ENCODE data around the gene LSM3. TPM values are rescaled to one million over a fixed set of nuclear protein-coding genes. Genes with fewer than 3 reads are reported as not detected.
"Not testable (repeated sequence)": the region's sequence is repeated elsewhere in the genome, so short reads cannot be mapped to it uniquely, and the experiment has no call there.

LSM3 gene
- total and polyA plus RNA-seq, 2 of the 4 experiments (the other 2 are of a cell fraction), result 3.4 to 11.5 TPM

DNA sequence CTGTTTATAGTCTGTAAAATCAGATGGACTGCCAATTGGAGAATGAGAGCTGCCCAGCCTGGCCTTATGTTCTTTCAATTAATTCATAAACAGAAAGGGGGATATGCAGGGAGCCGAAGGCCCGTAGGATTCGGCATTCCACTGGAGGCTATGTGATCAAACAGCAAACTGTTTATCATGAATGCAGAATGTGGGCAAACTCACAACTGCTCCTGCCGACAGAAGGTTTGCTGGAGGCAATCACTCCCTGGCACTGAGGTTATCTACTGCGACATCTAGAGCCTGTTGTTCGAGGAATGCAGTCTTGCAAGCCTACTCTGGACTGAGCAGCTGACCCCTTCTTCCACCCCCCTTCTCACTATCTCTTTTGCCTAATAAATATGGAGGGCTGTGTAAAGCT, 51.1 kb downstream of the LSM3 start:
- peak overlapping the region; percentile 39; the same call in 1 of the 2 replicates for H2AK5ac ChIP-seq (ENCODE audit: low read depth, low read length)
- in situ Hi-C loops (cut with MboI; ENCODE audit: low sequenced_read_pairs); H4K8ac ChIP-seq (ENCODE audit: low read depth in 2 of 2, low read length in 2 of 2); intact Hi-C loops (cut with micrococcal nuclease); H3K23ac ChIP-seq (ENCODE audit: low read depth, low read length); H3K36me3 ChIP-seq (ENCODE audit: control insufficient read depth, insufficient read depth, low read length); H2BK20ac ChIP-seq (ENCODE audit: low read depth, low read length); BruUV-seq (replicated peaks); CTCF ChIA-PET; DNase-seq; H3K4me2 ChIP-seq (ENCODE audit: low read depth, low read length); H2AK9ac ChIP-seq (replicated peaks; ENCODE audit: low read depth, low read length, poor library complexity); H3K27me3 ChIP-seq (ENCODE audit: control insufficient read depth, insufficient read depth, low read length); H4K91ac ChIP-seq (ENCODE audit: insufficient read depth, low read depth, low read length); H3K4me3 ChIP-seq (ENCODE audit: insufficient read depth, low read depth, low read length); dilution Hi-C loops (cut with HindIII; ENCODE audit: low sequenced_read_pairs, unreplicated experiment); POLR2A ChIA-PET (ENCODE audit: unreplicated experiment); H3K9ac ChIP-seq (ENCODE audit: low read depth, low read length); H3K14ac ChIP-seq (replicated peaks; ENCODE audit: low read depth, low read length); H3K27ac ChIP-seq (ENCODE audit: insufficient read depth, low read length); H2BK5ac ChIP-seq (ENCODE audit: low read depth, low read length, poor library complexity, severe bottlenecking); H3K56ac ChIP-seq (ENCODE audit: extremely low read depth, insufficient read depth, low read length); H3K79me1 ChIP-seq (ENCODE audit: low read depth in 1 of 2, low read length in 2 of 2); H2AFZ ChIP-seq (replicated peaks; ENCODE audit: low read length, poor library complexity); H4K20me1 ChIP-seq (ENCODE audit: insufficient read depth, low read length); H3K9me3 ChIP-seq (ENCODE audit: control insufficient read depth, insufficient read depth, low read length); ATAC-seq (ENCODE audit: low read depth); H3K18ac ChIP-seq (ENCODE audit: low read depth, low read length); H4K5ac ChIP-seq (ENCODE audit: low read depth, low read length): not testable (repeated sequence)
- H2BK15ac ChIP-seq (ENCODE audit: low read depth, low read length), result peak overlapping the region; percentile 61; the same call in 2 of the 3 replicates
- H3K4me1 ChIP-seq (ENCODE audit: control insufficient read depth, insufficient read depth, low read length), result peaks cover 34% of the 10 kb centered on the region
- peaks cover 23% of the 10 kb centered on the region for H3K9me1 ChIP-seq (ENCODE audit: insufficient read depth, low read length)
- WGBS, 2 experiments (ENCODE audit: extremely low coverage in 2 of 2, insufficient read length in 1 of 2), result 19% methylated on average over 3 of the region's 6 CpGs; no CpG with 5 or more reads in 1 of the 2 experiments
- H3K4ac ChIP-seq (ENCODE audit: low read depth, low read length), result peak overlapping the region; percentile 46
- peak overlapping the region; percentile 58; the same call in 1 of the 2 replicates for H2BK120ac ChIP-seq (ENCODE audit: low read depth, low read length)
